Ecto neural progenitor cell (in vitro differentiated cells): ENCODE results near the gene DCDC1.

Experiments
- DNase-seq: peaks from one replicate; pipeline ENCODE4 v3.0.0-alpha.2; 2018; ENCODE audit warnings: low spot score

Gene DCDC1

GRCh38 chr11:30832831-30833230 lies 536.7 kb downstream of the DCDC1 start:
- DNase-seq, result no peak

GRCh38 chr11:30830681-30831080 lies 538.9 kb downstream of the DCDC1 start:
- no peak for DNase-seq

GRCh38 chr11:30826911-30827310 lies 542.6 kb downstream of the DCDC1 start:
- DNase-seq, result no peak

GRCh38 chr11:30825723-30826122 lies 543.8 kb downstream of the DCDC1 start:
- no peak for DNase-seq

- no peak for DNase-seq
These were observed 546.4 kb downstream of the DCDC1 start for GRCh38 chr11:30823119-30823518.

- DNase-seq, result no peak
These were observed 548.0 kb downstream of the DCDC1 start for GRCh38 chr11:30821438-30821965.

- DNase-seq, result no peak
These were observed 550.8 kb downstream of the DCDC1 start for GRCh38 chr11:30818721-30819120.

- no peak for DNase-seq
These were observed 552.3 kb downstream of the DCDC1 start for GRCh38 chr11:30816959-30817880.

GRCh38 chr11:30815619-30816018 lies 553.9 kb downstream of the DCDC1 start:
- no peak for DNase-seq

GRCh38 chr11:30814737-30815136 lies 554.8 kb downstream of the DCDC1 start:
- no peak for DNase-seq
